Neural progenitor cell (in vitro differentiated cells): ENCODE results near the gene AUTS2.

Source experiments
- EZH2 ChIP-seq: fragments of 200-600 bp; sonication (generic); IDR thresholded peaks from 2 replicates; pipeline ENCODE4 v1.6.1; 2017; ENCODE audit warnings: antibody characterized with exemption, mild to moderate bottlenecking, moderate library complexity
- EZH2phosphoT487 ChIP-seq: fragments of 200-600 bp; sonication (generic); IDR thresholded peaks from 2 replicates; pipeline ENCODE4 v1.6.1; 2017; ENCODE audit warnings: antibody characterized with exemption
- TF ChIP-seq, protein P1 (sequence below): fragments of 200-600 bp; sonication (generic); IDR thresholded peaks from 2 replicates; pipeline ENCODE4 v1.5.1; 2017; ENCODE audit warnings: antibody characterized with exemption, mild to moderate bottlenecking

DNA sequence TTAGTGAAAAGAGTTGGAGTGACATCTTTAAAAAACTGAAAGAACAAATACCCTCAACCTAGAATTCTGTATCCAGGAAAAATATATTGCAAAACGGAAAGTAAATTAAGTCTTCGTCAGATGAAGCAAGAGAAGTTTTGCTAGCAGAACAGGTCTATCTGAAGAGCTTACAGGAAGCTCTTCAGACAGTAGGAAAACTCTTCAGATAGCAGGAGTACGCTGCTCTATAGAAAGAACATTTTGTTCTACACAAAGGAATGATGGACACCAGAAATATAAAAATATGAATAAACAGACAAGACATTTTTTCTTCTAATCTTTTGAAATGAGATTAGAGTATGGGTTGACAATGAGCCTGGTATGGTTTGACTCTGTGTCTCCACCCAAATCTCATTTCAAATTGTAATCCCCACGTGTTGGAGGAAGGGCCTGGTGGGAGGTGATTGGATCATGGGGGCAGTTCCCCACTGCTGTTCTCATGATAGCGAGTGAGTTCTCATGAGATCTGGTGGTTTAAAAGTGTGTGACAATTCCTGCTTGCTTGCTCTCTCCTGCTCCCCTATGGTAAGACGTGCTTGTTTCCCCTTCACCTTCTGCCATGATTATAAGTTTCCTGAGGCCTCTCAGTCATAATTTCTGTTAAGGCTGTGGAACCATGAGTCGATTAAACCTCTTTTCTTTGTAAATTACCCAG is 567.3 kb downstream of the AUTS2 start:
- TF ChIP-seq, protein P1, sequence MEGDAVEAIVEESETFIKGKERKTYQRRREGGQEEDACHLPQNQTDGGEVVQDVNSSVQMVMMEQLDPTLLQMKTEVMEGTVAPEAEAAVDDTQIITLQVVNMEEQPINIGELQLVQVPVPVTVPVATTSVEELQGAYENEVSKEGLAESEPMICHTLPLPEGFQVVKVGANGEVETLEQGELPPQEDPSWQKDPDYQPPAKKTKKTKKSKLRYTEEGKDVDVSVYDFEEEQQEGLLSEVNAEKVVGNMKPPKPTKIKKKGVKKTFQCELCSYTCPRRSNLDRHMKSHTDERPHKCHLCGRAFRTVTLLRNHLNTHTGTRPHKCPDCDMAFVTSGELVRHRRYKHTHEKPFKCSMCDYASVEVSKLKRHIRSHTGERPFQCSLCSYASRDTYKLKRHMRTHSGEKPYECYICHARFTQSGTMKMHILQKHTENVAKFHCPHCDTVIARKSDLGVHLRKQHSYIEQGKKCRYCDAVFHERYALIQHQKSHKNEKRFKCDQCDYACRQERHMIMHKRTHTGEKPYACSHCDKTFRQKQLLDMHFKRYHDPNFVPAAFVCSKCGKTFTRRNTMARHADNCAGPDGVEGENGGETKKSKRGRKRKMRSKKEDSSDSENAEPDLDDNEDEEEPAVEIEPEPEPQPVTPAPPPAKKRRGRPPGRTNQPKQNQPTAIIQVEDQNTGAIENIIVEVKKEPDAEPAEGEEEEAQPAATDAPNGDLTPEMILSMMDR: no peak
- TF ChIP-seq EZH2phosphoT487 (no peak), EZH2 (no peak)
